Measurements from ENCODE around the gene VSNL1.

VSNL1 gene

GRCh38 chr2:17583166-17583565 lies 42.7 kb downstream of the VSNL1 start:
- DNase-seq (ENCODE audit: low read depth): no peak

- no peak for DNase-seq (ENCODE audit: low read depth)
Observed at GRCh38 chr2:17583646-17584045, 43.1 kb downstream of the VSNL1 start.

GRCh38 chr2:17584689-17585088 lies 44.2 kb downstream of the VSNL1 start:
- no peak for DNase-seq (ENCODE audit: low read depth)

DNA sequence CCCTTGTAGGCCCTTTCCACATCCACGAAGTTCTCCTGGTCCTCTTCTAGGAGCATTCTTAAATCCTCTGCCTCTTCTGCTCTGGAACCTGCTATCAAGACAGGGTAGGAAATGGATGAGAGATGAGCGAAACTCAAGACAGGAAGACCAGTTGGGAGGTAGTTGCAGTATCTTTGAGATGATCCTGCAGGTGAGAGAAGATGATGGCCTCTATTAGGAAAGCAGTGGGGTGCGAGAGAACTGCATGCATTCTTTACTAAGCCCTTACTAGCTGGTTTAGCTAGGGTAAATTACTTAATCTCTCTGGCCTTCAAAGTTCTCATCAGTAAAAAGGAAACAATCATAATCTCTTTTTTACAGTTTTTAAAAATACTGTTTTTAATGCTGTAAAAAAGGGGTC lies 47.0 kb downstream of the VSNL1 start:
- no peak for DNase-seq (ENCODE audit: low read depth)

DNA sequence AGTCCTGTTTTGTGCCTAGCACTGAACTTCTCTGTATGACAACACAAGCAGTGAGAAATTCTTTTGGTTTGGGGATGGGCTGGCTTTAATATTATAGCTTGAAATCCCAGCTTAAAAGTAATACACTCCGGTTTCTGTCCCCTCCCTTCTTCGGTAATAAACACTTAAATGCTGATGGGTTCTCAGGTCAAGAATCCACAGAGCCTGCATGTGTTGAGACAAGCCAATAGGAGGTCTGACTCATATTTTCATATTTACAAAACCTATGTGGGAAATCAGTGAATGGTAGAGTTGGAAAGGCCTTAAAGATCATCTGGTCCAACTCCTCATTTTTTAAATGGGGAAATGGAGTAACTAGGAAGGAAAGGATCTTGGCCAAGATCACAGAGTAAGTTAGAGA lies 47.5 kb downstream of the VSNL1 start:
- DNase-seq (ENCODE audit: low read depth): no peak

GRCh38 chr2:17589406-17590035 lies 49.0 kb downstream of the VSNL1 start:
- DNase-seq (ENCODE audit: low read depth): no peak

DNA sequence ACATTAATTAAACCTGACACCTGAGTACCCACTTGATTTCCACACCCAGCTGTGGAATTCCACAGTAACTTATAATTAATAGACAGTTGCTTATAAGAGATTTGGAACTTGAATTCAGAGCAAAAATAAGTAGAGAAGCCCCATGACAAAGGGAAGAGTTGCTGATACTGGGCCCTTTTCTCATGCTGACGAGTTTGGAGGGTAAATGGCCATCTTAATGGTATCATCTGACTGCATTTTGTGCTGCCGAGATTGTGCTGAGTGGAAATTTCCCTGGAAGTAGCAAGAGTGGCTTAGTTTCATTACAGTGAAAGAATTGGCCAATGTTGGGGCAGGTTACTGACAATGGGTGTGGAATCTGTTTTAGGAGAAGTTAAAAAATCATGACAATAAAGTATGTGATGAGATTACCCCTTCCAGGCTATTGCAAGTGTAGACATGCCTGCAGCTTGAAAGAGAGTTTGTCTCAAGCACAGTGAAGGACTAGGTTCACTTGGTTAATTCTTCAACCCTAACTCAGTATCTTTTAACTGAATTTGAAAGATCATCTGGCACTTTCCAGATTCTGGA lies 49.9 kb downstream of the VSNL1 start:
- no peak for DNase-seq (ENCODE audit: low read depth)

GRCh38 chr2:17591846-17592245 lies 51.4 kb downstream of the VSNL1 start:
- DNase-seq (ENCODE audit: low read depth): no peak

GRCh38 chr2:17592731-17593409 lies 52.4 kb downstream of the VSNL1 start:
- no peak for DNase-seq (ENCODE audit: low read depth)

DNA sequence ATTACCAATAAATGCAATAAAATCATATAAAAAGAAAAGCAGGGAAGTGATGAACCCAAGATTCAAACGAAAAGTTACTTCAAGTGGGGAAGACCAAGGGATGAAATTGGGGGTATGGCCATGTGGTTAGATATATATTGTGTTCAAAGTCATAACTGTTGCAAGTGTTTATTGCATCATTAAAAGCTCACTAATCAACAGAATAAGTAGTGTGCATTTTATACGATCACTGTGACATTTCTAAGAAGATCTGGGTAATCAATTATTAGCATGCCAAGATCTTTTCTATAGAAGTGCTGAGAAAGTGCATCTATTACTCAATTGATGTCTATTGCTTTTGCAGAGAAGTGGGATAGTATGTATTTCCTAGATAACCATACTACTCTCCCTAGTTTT lies 52.9 kb downstream of the VSNL1 start:
- DNase-seq (ENCODE audit: low read depth): no peak

- DNase-seq (ENCODE audit: low read depth): no peak
Observed at GRCh38 chr2:17593841-17594491, 53.5 kb downstream of the VSNL1 start.

DNA sequence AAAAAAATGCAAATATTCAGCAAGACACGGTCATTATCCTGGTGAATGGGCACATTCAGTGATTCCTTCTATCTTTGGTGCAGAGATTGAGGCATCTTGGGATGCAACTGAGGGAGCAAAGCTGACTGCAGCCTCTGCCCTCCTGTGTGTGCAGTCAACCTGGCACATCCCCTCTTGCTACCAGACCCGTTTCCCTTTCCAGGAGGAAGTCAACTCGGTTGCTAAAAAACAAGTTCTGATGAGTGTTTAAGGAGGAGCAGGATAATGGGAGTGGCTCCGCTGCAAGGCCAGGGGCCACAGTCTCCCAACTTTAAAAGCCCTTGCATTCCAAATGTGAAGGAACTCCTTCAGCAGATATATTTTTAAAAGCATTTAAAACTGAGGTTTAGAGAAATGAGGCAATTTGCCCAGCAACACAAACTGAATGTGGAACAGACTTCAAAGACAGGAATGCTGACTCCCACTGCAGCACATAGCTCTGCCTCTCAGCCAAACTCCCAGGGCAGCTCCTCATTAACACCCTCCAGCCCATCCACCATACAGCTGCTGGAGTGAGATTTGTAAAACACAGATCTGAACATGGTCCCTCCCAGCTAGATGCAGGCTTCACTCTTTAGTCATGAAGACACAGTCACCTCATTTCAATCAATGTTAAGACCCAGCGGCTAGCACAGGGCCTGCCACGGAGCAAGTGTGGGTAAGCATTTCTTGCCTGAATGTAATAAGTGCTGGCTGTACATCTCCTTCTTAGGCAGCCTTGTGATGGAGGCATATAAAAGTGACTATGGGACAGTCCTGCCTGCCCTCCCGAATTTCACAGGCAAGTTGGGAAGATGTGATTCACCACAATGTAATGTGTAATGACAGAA lies 54.3 kb downstream of the VSNL1 start:
- DNase-seq (ENCODE audit: low read depth): peak; percentile 43

- DNase-seq (ENCODE audit: low read depth): no peak
Observed at GRCh38 chr2:17599617-17600016, 59.1 kb downstream of the VSNL1 start.

DNA sequence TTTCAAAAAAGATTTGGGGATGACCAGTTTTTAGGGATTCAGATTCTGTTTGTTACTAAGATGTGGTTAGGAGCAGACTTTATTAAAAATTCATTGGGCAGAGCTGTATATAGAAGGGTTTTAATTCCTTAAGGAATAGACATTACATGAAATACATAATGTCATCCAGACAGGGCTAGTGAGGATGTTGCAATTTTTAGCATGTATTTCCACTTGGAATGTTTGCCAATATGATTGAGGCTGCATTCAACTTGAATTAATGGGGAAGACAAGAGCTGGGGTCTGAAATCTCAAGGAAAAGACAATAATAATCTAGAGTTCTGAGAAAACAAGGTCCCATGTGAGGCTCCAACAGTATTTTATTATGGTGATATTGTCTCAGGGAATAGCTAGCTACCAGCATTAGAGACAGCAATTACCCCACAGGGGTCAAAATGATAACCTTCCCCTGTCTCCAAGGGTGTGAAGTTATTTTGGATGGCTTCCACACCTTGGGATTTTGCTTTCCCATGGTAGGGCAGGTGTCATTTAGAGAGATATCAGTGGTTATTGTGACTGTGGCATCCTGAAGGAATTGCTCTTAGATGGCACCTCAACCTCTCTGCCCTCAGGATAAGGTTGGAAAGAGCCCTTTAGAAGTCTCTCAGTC lies 60.2 kb downstream of the VSNL1 start:
- DNase-seq (ENCODE audit: low read depth): no peak

DNA sequence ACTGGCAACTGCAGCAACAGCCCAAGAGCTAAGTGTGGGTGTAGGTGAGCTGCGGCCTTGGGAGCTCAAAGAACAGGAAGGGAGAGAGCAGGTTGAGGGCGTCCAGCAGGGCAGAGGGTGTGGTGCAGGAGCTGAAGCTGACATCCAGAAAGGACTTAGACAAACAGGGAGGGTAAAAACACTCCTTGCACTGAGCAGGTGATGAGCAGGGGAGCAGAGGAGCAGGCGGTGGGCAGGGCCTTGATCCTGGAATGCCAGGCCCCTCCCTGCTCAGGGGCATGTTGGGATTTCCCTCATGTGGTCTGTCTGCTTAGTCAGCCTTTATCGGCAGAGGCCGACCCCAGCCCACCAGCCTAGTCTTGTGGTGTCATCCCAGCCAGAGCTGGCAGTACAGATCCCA lies 63.6 kb downstream of the VSNL1 start:
- DNase-seq (ENCODE audit: low read depth): no peak

DNA sequence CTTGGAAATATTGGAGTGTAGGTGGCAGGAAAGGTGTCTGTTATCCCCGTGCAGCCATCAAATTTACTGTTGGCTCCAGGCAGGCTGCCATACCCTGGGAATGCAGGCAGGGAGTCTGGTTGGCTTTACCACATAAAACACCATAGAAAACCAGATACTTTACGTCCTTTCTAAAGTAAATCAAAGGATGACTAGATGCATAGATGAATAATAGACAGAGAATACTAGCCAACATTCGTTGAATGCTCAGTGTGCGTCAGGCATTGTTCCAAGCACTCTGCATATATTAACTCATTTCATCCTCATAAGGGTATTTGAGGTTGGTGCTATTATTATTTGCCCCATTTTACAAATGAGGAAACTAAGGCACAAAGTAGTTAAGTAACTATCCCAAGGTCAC lies 65.2 kb downstream of the VSNL1 start:
- no peak for DNase-seq (ENCODE audit: low read depth)

- DNase-seq (ENCODE audit: low read depth): no peak
Observed at GRCh38 chr2:17606851-17607250, 66.4 kb downstream of the VSNL1 start.

- no peak for DNase-seq (ENCODE audit: low read depth)
Observed at GRCh38 chr2:17607379-17607778, 66.9 kb downstream of the VSNL1 start.

- no peak for DNase-seq (ENCODE audit: low read depth)
Observed at GRCh38 chr2:17608251-17608650, 67.8 kb downstream of the VSNL1 start.

- DNase-seq (ENCODE audit: low read depth): no peak
Observed at GRCh38 chr2:17610521-17610920, 70.0 kb downstream of the VSNL1 start.

DNA sequence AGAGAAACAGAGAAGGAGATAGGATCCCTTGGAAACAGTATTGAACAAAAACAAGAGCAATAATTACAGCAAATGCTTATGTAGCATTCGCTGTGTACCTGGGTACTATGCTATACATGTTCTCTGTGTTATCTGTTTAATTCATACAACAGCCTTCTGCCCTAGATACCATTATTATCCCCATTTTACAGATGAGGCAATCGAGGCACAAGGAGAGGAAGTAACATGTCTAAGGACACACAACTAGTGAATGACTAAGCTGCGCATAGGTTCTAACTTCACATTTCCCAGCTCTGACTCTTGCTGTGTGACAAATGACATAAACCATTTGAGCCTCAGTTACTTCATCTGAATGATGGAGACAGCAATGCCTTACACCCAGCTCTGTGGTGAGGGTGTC lies 70.5 kb downstream of the VSNL1 start:
- no peak for DNase-seq (ENCODE audit: low read depth)

Measured in EH (cell line).